Nephron progenitor cell (in vitro differentiated cells): ENCODE measurements around the gene ITGB6.
"Not testable (repeated sequence)": the region's sequence is repeated elsewhere in the genome, so short reads cannot be mapped to it uniquely, and the experiment has no call there.

Source experiments
- DNase-seq: peaks from one replicate; pipeline ENCODE4 v3.0.0; 2021
- H3K27ac Mint-ChIP-seq: 2 replicates; pipeline ENCODE4 v1.8.0; 2021; ENCODE audit warnings: mild to moderate bottlenecking, moderate library complexity, mixed read lengths
- H3K27me3 Mint-ChIP-seq: 2 replicates; pipeline ENCODE4 v1.8.0; 2021; ENCODE audit warnings: mild to moderate bottlenecking, low read depth, mixed read lengths; ENCODE audit not compliant: poor library complexity
- H3K36me3 Mint-ChIP-seq: 2 replicates; pipeline ENCODE4 v1.8.0; 2021; ENCODE audit warnings: low read depth, mixed read lengths
- H3K4me1 Mint-ChIP-seq: 2 replicates; pipeline ENCODE4 v1.8.0; 2021; ENCODE audit warnings: mixed read lengths
- H3K4me3 Mint-ChIP-seq: 2 replicates; pipeline ENCODE4 v1.8.0; 2021; ENCODE audit warnings: mild to moderate bottlenecking, moderate library complexity, mixed read lengths
- H3K9me3 Mint-ChIP-seq: 2 replicates; pipeline ENCODE4 v1.8.0; 2021; ENCODE audit warnings: mild to moderate bottlenecking, moderate library complexity, mixed read lengths
- TF ChIP-seq, protein P1 (sequence below): fragments of 200-600 bp; sonication (generic); IDR thresholded peaks from 2 replicates; pipeline ENCODE4 v1.5.0; 2021; ENCODE audit warnings: antibody characterized with exemption

Gene ITGB6

DNA sequence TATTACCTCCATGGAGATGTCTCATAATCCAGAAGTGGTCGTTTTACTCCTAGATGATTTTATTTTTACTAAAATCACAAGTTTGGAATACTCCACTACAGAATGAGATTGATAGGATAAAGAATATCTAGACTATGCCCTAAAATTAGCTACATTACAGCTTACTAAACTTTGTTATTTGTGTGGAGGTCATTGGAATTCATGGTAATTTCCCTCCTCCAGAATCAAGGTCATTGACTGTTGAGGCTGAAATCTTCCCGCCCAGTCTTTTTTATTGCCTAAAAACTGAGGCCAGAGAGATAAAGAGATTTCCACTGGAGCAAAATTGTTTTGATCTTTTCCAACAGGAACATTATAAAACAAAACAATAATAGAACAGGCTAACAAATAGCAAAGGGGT lies 35.0 kb downstream of the ITGB6 start:
- H3K27ac Mint-ChIP-seq: no peak overlapping the region

DNA sequence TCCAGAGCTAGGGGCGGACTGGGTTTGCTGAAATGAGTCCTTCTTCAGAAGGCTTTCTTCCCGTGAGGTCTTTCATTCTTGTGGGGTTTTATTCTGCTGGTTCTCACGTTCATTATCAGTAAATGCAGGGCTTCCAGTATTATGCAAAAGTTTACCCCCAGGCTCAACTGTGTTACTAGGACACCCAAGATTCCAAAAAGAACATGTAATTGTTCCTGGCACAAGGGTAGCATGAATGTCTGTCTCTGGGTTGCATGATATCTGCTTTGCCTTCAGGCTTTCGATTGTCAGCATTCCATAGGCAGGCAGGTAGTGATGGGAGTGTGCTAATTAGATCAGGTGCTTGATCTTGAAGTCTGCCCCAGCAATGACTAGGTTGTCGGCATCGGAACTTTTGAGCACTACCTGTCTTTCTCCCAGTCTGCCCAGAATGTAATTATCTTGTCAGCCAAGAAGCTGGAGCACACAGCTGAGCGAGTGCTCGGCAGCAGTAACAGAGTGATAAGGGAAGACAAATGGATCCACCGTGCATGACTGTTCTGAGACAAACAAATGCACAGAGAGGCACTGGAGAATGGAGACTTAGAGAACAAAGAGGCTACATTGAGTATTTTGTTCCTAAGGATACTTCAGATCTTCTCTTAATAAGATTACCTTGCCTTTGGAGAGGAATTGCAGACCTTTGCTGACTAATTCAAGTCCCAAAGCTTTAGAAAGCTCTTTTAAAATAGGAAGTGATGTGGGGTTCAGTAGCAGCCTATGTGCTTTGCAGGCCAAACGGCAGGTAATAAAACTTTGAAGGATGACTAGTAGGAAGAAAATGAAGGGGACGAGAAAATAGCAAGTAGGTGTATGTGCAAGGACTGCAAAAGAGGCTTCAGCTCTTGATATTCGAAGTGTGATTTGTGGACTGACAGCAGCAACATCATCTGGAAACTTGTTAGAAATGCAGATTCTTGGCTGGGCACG lies 41.9 kb downstream of the ITGB6 start:
- Mint-ChIP-seq H3K27me3 (no peaks in the 10 kb centered on the region), H3K27ac (peak overlapping the region; percentile 11), H3K4me1 (peaks cover 22% of the 10 kb centered on the region), H3K36me3 (no peaks in the 10 kb centered on the region), H3K4me3 (peak overlapping the region; percentile 8), H3K9me3 (peaks cover 3% of the 10 kb centered on the region)
- no peak for DNase-seq
- TF ChIP-seq, protein P1, sequence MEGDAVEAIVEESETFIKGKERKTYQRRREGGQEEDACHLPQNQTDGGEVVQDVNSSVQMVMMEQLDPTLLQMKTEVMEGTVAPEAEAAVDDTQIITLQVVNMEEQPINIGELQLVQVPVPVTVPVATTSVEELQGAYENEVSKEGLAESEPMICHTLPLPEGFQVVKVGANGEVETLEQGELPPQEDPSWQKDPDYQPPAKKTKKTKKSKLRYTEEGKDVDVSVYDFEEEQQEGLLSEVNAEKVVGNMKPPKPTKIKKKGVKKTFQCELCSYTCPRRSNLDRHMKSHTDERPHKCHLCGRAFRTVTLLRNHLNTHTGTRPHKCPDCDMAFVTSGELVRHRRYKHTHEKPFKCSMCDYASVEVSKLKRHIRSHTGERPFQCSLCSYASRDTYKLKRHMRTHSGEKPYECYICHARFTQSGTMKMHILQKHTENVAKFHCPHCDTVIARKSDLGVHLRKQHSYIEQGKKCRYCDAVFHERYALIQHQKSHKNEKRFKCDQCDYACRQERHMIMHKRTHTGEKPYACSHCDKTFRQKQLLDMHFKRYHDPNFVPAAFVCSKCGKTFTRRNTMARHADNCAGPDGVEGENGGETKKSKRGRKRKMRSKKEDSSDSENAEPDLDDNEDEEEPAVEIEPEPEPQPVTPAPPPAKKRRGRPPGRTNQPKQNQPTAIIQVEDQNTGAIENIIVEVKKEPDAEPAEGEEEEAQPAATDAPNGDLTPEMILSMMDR: no peak

More for the DNA sequence above, 35.0 kb downstream of the ITGB6 start:
- no peak for DNase-seq
- Mint-ChIP-seq H3K36me3 (no peaks in the 10 kb centered on the region), H3K27me3 (no peaks in the 10 kb centered on the region), H3K4me3 (no peak overlapping the region), H3K4me1 (peaks cover 54% of the 10 kb centered on the region), H3K9me3 (no peaks in the 10 kb centered on the region)
- TF ChIP-seq, protein P1: no peak

DNA sequence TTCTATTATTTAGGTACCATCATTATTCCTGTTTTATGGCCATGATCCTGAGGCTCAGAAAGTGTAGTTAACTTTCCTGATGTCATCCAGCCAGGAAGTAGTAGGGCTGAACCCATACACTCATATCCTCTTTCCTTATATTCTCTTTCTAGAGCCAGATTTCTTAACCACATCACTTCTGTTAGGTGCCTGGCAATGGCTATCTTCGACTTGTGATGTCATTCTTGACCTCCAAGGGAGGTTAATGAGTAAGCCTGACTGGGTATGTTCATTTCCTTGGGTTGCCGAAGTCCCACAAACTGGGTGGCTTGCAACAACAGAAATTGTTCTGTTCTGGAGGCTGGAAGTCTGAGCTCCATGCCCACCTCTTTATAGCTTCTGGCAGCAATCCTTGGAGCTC lies 43.4 kb downstream of the ITGB6 start:
- Mint-ChIP-seq H3K27ac (no peak overlapping the region), H3K9me3 (peaks cover 10% of the 10 kb centered on the region), H3K27me3 (no peaks in the 10 kb centered on the region), H3K4me1 (peaks cover 22% of the 10 kb centered on the region), H3K4me3 (no peak overlapping the region), H3K36me3 (no peaks in the 10 kb centered on the region)
- TF ChIP-seq, protein P1: no peak
- no peak for DNase-seq

DNA sequence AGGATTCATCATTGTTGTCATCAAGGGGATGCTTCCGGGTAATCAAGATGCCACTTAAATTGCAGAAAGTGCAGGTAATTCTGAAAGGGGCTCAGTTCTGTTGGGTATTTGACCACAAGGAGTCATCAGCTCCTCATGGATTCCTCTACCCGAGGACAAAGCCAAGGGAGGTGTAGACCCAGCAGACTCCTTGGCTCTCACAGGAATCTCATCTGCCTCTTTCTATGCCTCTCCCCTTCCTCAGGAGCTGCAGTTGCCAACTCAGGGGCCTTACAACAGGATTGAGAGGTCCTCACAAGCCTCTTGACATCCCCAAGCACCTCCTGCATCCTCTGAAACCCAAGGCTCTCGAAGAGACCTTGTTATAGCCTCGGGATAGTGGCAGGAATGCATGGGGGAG lies 44.0 kb downstream of the ITGB6 start:
- no peak for DNase-seq
- Mint-ChIP-seq H3K4me3 (no peak overlapping the region), H3K9me3 (peaks cover 15% of the 10 kb centered on the region), H3K27me3 (no peaks in the 10 kb centered on the region), H3K36me3 (no peaks in the 10 kb centered on the region), H3K27ac (no peak overlapping the region), H3K4me1 (peaks cover 22% of the 10 kb centered on the region)
- TF ChIP-seq, protein P1: no peak

DNA sequence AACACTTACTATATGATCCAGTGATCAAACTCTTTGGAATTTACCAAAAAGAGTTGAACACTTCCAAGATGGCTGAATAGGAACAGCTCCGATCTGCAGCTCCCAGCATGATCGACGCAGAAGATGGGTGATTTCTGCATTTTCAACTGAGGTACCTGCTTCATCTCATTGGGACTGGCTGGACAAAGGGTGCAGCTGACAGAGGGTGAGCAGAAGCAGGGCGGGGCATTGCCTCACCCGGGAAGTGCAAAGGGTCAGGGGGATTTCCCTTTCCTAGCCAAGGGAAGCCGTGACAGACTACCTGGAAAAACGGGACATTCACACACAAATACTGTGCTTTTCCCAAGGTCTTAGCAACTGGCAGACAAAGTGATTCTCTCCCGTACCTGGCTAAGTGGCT lies 51.7 kb downstream of the ITGB6 start:
- H3K4me3 Mint-ChIP-seq, H3K36me3 Mint-ChIP-seq, DNase-seq, H3K4me1 Mint-ChIP-seq, H3K27me3 Mint-ChIP-seq, H3K27ac Mint-ChIP-seq: not testable (repeated sequence)
- H3K9me3 Mint-ChIP-seq: peaks cover 23% of the 10 kb centered on the region

DNA sequence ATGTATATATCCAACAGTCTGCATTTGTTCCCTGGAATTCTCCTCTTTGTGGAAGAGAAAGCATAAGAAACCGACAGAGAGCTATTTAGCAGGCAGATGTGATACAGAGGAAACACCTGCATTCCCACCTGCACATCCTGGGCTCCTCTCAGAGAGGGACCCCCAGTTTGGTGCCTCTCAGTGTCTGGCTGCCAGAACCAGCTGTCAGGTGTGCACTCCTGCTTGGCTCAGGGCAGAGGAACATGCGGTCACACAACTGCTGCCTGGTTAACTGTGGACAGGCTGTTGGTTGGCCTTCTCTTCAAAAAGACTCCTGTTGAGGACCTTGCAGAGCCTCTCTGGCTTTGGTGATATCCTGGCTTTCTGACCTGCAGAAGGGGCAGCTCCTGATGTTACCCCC lies 54.6 kb downstream of the ITGB6 start:
- Mint-ChIP-seq H3K27ac (no peak overlapping the region), H3K4me1 (no peaks in the 10 kb centered on the region), H3K36me3 (no peaks in the 10 kb centered on the region), H3K27me3 (no peaks in the 10 kb centered on the region), H3K4me3 (no peak overlapping the region), H3K9me3 (peaks cover 10% of the 10 kb centered on the region)
- TF ChIP-seq, protein P1: no peak
- no peak for DNase-seq
